HL-60 (cell line): ENCODE results near the gene MUSTN1.
A peak's percentile ranks its signal among the peaks of the same experiment; 100 is the strongest.

ENCODE experiments used
- DNase-seq, 2 experiments: peaks; one replicate each; pipeline ENCODE4 v3.0.0-alpha.2; 2010 to 2020; ENCODE audit warnings: low read depth in 1 of 2, low spot score in 1 of 2
- H3K27ac ChIP-seq: fragments of 250-450 bp; sonication (Bioruptor Pico); replicated peaks from 2 replicates; pipeline ENCODE4 v1.5.1; 2020; ENCODE audit warnings: mild to moderate bottlenecking, moderate library complexity
- H3K27me3 ChIP-seq: fragments of 250-450 bp; sonication (Bioruptor Pico); 2 replicates; pipeline ENCODE4 v1.5.1; 2021; ENCODE audit warnings: mild to moderate bottlenecking, moderate library complexity; ENCODE audit not compliant: insufficient read depth, poor library complexity, severe bottlenecking
- H3K4me3 ChIP-seq: replicated peaks from 2 replicates; pipeline ENCODE4 v1.5.1; 2011; ENCODE audit warnings: mild to moderate bottlenecking, control low read depth, low read length; ENCODE audit not compliant: insufficient read depth
- GABPA ChIP-seq: IDR thresholded peaks from 2 replicates; pipeline ENCODE4 v1.6.1; 2012; ENCODE audit warnings: low read depth
- POLR2AphosphoS5 ChIP-seq: IDR thresholded peaks from 2 replicates; pipeline ENCODE4 v1.6.1; 2012; ENCODE audit warnings: low read depth
- SPI1 ChIP-seq: IDR thresholded peaks from 2 replicates; pipeline ENCODE4 v1.6.1; 2012; ENCODE audit warnings: low read depth, mild to moderate bottlenecking, borderline replicate concordance
- TF ChIP-seq, protein P1 (sequence below): IDR thresholded peaks from one replicate; pipeline ENCODE4 v1.5.1; 2011; ENCODE audit warnings: low read length, control low read depth, inconsistent platforms; ENCODE audit not compliant: insufficient read depth
- TF ChIP-seq, protein P2 (sequence below): IDR thresholded peaks from 2 replicates; pipeline ENCODE4 v1.6.1; 2012; ENCODE audit warnings: low read depth; ENCODE audit not compliant: insufficient replicate concordance

Gene MUSTN1

DNA sequence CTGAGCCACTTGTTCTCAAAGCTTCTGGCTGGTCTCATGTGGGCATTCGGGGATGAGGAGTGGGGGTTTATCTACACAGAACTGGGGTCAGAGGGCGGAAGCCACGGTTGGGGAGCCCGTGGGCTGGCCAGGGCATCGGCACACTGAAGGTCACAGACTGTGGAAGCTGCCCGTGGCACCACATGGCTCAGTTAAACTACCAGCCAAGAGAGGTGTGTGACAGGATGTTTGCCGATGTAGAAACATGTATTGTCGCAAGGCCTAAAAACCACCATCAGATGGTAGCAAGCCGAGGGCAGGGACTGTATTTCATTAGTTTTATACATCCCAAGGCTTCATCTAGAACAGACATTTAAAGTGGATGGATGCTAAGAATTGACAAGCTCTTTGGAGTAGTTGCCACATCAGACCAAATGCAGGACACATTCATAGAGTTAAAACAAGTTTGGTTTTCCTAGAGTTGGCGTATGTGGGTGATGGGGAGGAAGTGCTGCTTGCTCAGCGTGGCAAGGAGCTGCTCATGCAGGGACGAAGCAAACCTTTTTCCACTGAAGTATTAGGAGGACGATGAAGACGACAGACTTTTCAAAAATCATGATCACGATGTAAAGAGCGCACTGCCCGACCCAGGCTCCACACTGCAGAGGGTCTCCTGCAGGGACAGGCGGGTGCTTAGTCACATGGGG lies 9.6 kb upstream of the MUSTN1 start:
- Histone ChIP-seq H3K27me3 (no peaks in the 10 kb centered on the region), H3K4me3 (no peak overlapping the region), H3K27ac (peak overlapping the region; percentile 78)
- DNase-seq: peak in 1 of 2 experiments; percentile 86
- peak; percentile 80; the same call in 1 of the 2 replicates for TF ChIP-seq SPI1
- TF ChIP-seq POLR2AphosphoS5: peak; percentile 47; the same call in 1 of the 2 replicates
- no peak for TF ChIP-seq GABPA
- TF ChIP-seq, protein P1, sequence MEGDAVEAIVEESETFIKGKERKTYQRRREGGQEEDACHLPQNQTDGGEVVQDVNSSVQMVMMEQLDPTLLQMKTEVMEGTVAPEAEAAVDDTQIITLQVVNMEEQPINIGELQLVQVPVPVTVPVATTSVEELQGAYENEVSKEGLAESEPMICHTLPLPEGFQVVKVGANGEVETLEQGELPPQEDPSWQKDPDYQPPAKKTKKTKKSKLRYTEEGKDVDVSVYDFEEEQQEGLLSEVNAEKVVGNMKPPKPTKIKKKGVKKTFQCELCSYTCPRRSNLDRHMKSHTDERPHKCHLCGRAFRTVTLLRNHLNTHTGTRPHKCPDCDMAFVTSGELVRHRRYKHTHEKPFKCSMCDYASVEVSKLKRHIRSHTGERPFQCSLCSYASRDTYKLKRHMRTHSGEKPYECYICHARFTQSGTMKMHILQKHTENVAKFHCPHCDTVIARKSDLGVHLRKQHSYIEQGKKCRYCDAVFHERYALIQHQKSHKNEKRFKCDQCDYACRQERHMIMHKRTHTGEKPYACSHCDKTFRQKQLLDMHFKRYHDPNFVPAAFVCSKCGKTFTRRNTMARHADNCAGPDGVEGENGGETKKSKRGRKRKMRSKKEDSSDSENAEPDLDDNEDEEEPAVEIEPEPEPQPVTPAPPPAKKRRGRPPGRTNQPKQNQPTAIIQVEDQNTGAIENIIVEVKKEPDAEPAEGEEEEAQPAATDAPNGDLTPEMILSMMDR: no peak
- TF ChIP-seq, protein P2, sequence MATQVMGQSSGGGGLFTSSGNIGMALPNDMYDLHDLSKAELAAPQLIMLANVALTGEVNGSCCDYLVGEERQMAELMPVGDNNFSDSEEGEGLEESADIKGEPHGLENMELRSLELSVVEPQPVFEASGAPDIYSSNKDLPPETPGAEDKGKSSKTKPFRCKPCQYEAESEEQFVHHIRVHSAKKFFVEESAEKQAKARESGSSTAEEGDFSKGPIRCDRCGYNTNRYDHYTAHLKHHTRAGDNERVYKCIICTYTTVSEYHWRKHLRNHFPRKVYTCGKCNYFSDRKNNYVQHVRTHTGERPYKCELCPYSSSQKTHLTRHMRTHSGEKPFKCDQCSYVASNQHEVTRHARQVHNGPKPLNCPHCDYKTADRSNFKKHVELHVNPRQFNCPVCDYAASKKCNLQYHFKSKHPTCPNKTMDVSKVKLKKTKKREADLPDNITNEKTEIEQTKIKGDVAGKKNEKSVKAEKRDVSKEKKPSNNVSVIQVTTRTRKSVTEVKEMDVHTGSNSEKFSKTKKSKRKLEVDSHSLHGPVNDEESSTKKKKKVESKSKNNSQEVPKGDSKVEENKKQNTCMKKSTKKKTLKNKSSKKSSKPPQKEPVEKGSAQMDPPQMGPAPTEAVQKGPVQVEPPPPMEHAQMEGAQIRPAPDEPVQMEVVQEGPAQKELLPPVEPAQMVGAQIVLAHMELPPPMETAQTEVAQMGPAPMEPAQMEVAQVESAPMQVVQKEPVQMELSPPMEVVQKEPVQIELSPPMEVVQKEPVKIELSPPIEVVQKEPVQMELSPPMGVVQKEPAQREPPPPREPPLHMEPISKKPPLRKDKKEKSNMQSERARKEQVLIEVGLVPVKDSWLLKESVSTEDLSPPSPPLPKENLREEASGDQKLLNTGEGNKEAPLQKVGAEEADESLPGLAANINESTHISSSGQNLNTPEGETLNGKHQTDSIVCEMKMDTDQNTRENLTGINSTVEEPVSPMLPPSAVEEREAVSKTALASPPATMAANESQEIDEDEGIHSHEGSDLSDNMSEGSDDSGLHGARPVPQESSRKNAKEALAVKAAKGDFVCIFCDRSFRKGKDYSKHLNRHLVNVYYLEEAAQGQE: no peak

DNA sequence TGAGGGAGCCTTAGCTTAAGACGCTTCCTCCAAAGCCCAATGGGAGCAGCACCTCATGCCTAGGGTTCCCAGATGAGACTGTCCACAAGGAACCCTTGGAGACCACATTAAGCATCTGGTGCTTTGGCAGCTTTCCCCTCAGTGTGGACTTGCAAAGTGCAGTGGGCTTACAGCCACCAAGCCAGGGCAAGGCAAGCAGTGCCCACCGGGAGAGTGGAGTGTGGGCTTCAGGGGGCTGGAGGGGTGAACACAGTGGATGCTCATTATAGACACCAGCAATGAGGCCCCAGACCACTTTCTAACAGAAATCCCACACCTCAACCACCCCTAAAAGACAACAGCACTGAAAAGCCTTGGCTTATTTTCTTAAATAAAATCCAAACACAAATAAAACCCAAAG lies 9.1 kb upstream of the MUSTN1 start:
- TF ChIP-seq, protein P1: no peak
- TF ChIP-seq POLR2AphosphoS5 (no peak), GABPA (no peak), SPI1 (no peak)
- TF ChIP-seq, protein P2: no peak
- Histone ChIP-seq H3K27ac (peak overlapping the region; percentile 78), H3K27me3 (no peaks in the 10 kb centered on the region), H3K4me3 (no peak overlapping the region)
- DNase-seq: no peak

DNA sequence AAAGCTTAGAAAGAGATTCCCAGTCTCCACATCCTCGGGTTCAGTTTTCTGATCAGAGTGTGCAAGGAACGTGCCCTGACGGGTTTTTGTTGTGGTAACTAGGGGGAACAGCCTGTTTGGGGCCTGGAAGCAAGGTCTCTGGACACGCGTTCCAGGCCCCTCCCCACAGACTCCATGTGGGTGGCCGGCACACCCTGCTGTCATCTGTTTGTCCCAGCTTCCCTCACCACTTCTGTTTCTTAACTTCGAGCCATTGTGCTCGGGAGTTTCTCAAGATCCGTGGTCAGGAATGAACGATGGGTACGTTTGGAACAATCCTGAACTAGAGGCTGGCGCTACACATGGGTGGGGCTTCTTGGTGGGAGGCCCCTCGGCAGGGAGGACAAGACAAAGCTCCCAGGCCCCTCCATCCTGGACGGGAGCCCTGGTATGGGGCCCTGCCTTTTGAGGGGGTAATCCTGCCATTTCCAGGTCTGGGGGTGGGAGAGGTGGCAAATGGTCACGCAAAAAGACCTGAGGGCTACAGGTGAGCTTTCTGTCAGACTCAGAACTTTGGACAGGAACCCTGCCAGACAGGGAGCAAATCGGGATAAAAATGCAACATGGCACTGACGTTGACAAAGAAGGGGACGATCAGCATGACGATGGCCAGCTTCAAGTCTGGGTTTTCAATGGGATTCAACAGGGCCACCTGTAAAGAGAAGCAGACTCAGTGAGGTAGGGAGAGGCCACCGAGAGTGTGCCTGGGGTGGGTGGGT lies 8.5 kb upstream of the MUSTN1 start:
- DNase-seq: peak; percentile 57 to 78
- TF ChIP-seq GABPA: no peak
- TF ChIP-seq POLR2AphosphoS5: no peak
- TF ChIP-seq, protein P1: no peak
- no peak; the same call in 1 of the 2 replicates for TF ChIP-seq SPI1
- TF ChIP-seq, protein P2: no peak
- Histone ChIP-seq H3K27me3 (no peaks in the 10 kb centered on the region), H3K27ac (peak overlapping the region; percentile 78), H3K4me3 (no peak overlapping the region)
